HEK293 (cell line): ENCODE measurements around the gene C19orf44.

Source experiments
- CTCF ChIA-PET: fragments of 350-600 bp; formaldehyde crosslinking; extraction: SDS; loops from one replicate; lab custom pipeline; 2021; ENCODE audit warnings: antibody characterized with exemption; lab: Yijun Ruan, JAX
- POLR2A ChIA-PET: fragments of 300-600 bp; formaldehyde crosslinking; extraction: SDS; loops from one replicate; lab custom pipeline; 2020; ENCODE audit warnings: antibody characterized with exemption, inconsistent platforms; lab: Yijun Ruan, JAX
- H3K27ac ChIP-seq: fragments of 200-500 bp; sonication (Bioruptor generic); 2 replicates; pipeline ENCODE4 v1.5.1; 2014; ENCODE audit warnings: low read depth, low read length, control low read depth, inconsistent platforms; ENCODE audit errors: extremely low read depth
- H3K36me3 ChIP-seq, 2 experiments: fragments of 200-500 bp in 1 of 2; sonication (Bioruptor generic) in 1 of 2; 1 replicate in 1 of 2; 2 replicates in 1 of 2; pipeline ENCODE4 v1.5.1; 2014 to 2017; ENCODE audit warnings: inconsistent platforms in 2 of 2, low read length in 2 of 2; ENCODE audit not compliant: control insufficient read depth in 2 of 2, insufficient read depth in 1 of 2
- H3K4me1 ChIP-seq: fragments of 200-500 bp; sonication (Bioruptor generic); 2 replicates; pipeline ENCODE4 v1.5.1; 2014; ENCODE audit warnings: mild to moderate bottlenecking, low read length, inconsistent platforms; ENCODE audit not compliant: control insufficient read depth, insufficient read depth
- H3K4me3 ChIP-seq: 2 replicates; pipeline ENCODE4 v1.5.1; 2011; ENCODE audit warnings: low read depth, mild to moderate bottlenecking, control low read depth, low read length, moderate library complexity
- H3K9me3 ChIP-seq: fragments of 200-500 bp; sonication (Bioruptor generic); 2 replicates; pipeline ENCODE4 v1.5.1; 2014; ENCODE audit warnings: low read depth, low read length, inconsistent platforms; ENCODE audit not compliant: control insufficient read depth, insufficient read depth
- PRDM1 ChIP-seq: fragments of 450-650 bp; formaldehyde crosslinking; IDR thresholded peaks from 2 replicates; pipeline ENCODE4; 2016; ENCODE audit warnings: missing biosample characterization, missing genetic modification characterization
- SP7 ChIP-seq: fragments of 450-650 bp; formaldehyde crosslinking; IDR thresholded peaks from 2 replicates; pipeline ENCODE4 v1.5.1; 2016; ENCODE audit warnings: missing biosample characterization, missing genetic modification characterization
- ZBTB11 ChIP-seq: fragments of 450-650 bp; formaldehyde crosslinking; conservative IDR thresholded peaks from 2 replicates; pipeline ENCODE4 v1.5.1; 2016; ENCODE audit warnings: low read depth, missing biosample characterization, missing genetic modification characterization
- ZBTB6 ChIP-seq: fragments of 450-650 bp; formaldehyde crosslinking; IDR thresholded peaks from 2 replicates; pipeline ENCODE4 v1.5.1; 2017; ENCODE audit warnings: missing biosample characterization, missing genetic modification characterization
- ZNF26 ChIP-seq: fragments of 450-650 bp; formaldehyde crosslinking; IDR thresholded peaks from 2 replicates; pipeline ENCODE4 v1.5.1; 2016; ENCODE audit warnings: missing biosample characterization, missing genetic modification characterization
- ZNF274 ChIP-seq, 2 experiments: fragments of 200-500 bp in 1 of 2; fragments of 450-650 bp in 1 of 2; sonication (Bioruptor generic) in 1 of 2; formaldehyde crosslinking in 1 of 2; IDR thresholded peaks; 2 replicates each; pipeline versions ENCODE4 v1.5.1 to v1.6.1; 2014 to 2016; ENCODE audit warnings: borderline replicate concordance in 1 of 2, inconsistent platforms in 1 of 2, low read length in 1 of 2, missing biosample characterization in 1 of 2, missing genetic modification characterization in 1 of 2
- ZNF324 ChIP-seq: fragments of 450-650 bp; formaldehyde crosslinking; IDR thresholded peaks from 2 replicates; pipeline ENCODE4 v1.5.1; 2016; ENCODE audit warnings: missing biosample characterization, missing genetic modification characterization
- ZNF555 ChIP-seq: fragments of 450-650 bp; formaldehyde crosslinking; conservative IDR thresholded peaks from 2 replicates; pipeline ENCODE4 v1.5.1; 2017; ENCODE audit warnings: missing biosample characterization, mild to moderate bottlenecking, missing genetic modification characterization, inconsistent platforms
- ZNF558 ChIP-seq: fragments of 450-650 bp; formaldehyde crosslinking; IDR thresholded peaks from 2 replicates; pipeline ENCODE4 v1.5.1; 2016; ENCODE audit warnings: missing biosample characterization, missing genetic modification characterization
- ZNF701 ChIP-seq: fragments of 450-650 bp; formaldehyde crosslinking; IDR thresholded peaks from 2 replicates; pipeline ENCODE4 v1.5.1; 2016; ENCODE audit warnings: missing biosample characterization, missing genetic modification characterization
- ZNF768 ChIP-seq: fragments of 450-650 bp; formaldehyde crosslinking; IDR thresholded peaks from 2 replicates; pipeline ENCODE4 v1.5.1; 2018; ENCODE audit warnings: missing biosample characterization, mild to moderate bottlenecking, missing genetic modification characterization
- TF ChIP-seq, protein P1 (sequence below): fragments of 450-650 bp; formaldehyde crosslinking; IDR thresholded peaks from 2 replicates; pipeline ENCODE4 v1.5.1; 2016; ENCODE audit warnings: missing biosample characterization, missing genetic modification characterization

C19orf44 gene

DNA sequence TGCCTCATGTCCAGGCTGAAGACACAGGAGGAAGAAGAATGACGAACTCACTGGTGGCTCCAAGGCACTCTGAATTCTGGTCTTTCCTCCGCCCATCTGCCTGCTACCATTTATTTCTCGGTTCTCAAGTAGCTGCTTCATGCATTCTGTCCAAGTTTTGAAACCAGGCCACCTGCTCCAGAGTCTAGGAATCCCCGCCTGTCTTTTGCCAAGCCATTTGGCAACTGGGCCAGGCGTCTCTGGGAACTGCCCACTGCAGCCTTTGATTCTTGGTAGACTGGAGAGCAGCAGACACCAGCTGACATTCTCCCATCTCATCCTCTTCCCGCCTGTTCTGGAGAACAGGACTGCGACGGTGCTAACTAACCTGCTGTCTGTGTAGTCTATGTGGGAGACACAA lies 65.2 kb downstream of the C19orf44 start:
- no peaks in the 10 kb centered on the region for H3K9me3 ChIP-seq
- no peak overlapping the region for H3K27ac ChIP-seq
- CTCF ChIA-PET = interaction anchor here (0.5 to 1.2 kb wide), 2 partner anchors 86 to 120 kb away, joined by 3 to 4 read pairs; no protein-coding TSS in a partner anchor
- H3K4me3 ChIP-seq = no peak overlapping the region
- no peaks in the 10 kb centered on the region for H3K4me1 ChIP-seq
- POLR2A ChIA-PET = no interaction called here
- TF ChIP-seq ZNF558 (tag by site-specific recombination) (no peak), ZNF274 (IDR thresholded peaks at IDR 0.05; ENCODE audit: low read length) (no peak), ZNF274 (tag by site-specific recombination; IDR thresholded peaks at IDR 0.05; ENCODE audit: borderline replicate concordance) (no peak), ZBTB11 (no peak), ZNF701 (tag by site-specific recombination) (no peak), ZBTB6 (tag by site-specific recombination) (no peak)
- TF ChIP-seq, all 188 proteins: peak for 0
- H3K36me3 ChIP-seq = peaks cover 38 to 65% of the 10 kb centered on the region in 2 experiments; a peak in 2 of 3 replicates

GRCh38 chr19:16562608-16563025 lies 66.4 kb downstream of the C19orf44 start:
- no peaks in the 10 kb centered on the region for H3K9me3 ChIP-seq
- no peak overlapping the region for H3K4me3 ChIP-seq
- H3K4me1 ChIP-seq = no peaks in the 10 kb centered on the region
- TF ChIP-seq, protein P1, sequence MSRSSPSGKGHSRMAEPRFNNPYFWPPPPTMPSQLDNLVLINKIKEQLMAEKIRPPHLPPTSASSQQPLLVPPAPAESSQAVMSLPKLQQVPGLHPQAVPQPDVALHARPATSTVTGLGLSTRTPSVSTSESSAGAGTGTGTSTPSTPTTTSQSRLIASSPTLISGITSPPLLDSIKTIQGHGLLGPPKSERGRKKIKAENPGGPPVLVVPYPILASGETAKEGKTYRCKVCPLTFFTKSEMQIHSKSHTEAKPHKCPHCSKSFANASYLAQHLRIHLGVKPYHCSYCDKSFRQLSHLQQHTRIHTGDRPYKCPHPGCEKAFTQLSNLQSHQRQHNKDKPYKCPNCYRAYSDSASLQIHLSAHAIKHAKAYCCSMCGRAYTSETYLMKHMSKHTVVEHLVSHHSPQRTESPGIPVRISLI (tag by site-specific recombination) = no peak
- TF ChIP-seq ZNF324 (tag by site-specific recombination) (no peak), ZNF768 (tag by site-specific recombination) (no peak), ZNF555 (tag by site-specific recombination) (no peak), PRDM1 (no peak)
- H3K27ac ChIP-seq = no peak overlapping the region
- H3K36me3 ChIP-seq = peaks cover 45 to 69% of the 10 kb centered on the region in 2 experiments; a peak in 2 of 3 replicates
- ChIA-PET CTCF (interaction anchor here (0.7 kb wide), 1 partner anchor 120 kb away, joined by 4 read pairs; no protein-coding TSS in a partner anchor), POLR2A (no interaction called here)

DNA sequence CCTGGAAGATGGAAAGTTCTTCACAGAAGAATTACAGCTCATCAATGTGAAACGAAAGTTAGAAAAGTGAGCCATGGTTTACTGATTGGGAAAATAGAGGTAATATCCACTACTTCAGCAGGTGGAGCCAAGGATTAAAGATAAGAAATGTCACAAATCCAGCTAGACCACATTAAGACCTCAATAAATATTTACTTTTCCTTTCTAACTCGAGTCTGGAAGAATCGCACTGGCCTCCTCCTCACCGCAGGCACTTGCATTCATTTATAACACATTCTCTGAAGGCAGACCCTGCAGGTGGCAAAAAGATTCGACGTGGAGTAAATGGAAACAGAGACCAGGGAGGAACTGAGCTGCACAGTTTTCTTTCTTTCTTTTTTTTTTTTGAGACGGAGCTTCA lies 68.6 kb downstream of the C19orf44 start:
- Histone ChIP-seq H3K4me1 (no peaks in the 10 kb centered on the region), H3K9me3 (no peaks in the 10 kb centered on the region), H3K27ac (no peak overlapping the region), H3K36me3 (peaks cover 42 to 76% of the 10 kb centered on the region in 2 experiments; a peak in 2 of 3 replicates), H3K4me3 (no peak overlapping the region)
- ChIA-PET CTCF (no interaction called here), POLR2A (no interaction called here)
- TF ChIP-seq ZNF26 = no peak
- no peak for TF ChIP-seq SP7 (tag by site-specific recombination)
